H9 (cell line): Measurements from ENCODE around the gene COX8C. TPM values are rescaled to one million over a fixed set of nuclear protein-coding genes. Genes with fewer than 3 reads are reported as not detected.

Source experiments
- DNase-seq: peaks from one replicate; pipeline ENCODE4 v3.0.0-alpha.2; 2017
- H2AFZ ChIP-seq: one replicate; pipeline ENCODE4 v1.6.1; 2013; ENCODE audit warnings: mild to moderate bottlenecking, low read length, control low read depth, moderate library complexity
- H2AK5ac ChIP-seq: 2 replicates; pipeline ENCODE4 v1.6.1; 2013; ENCODE audit warnings: low read length, control low read depth, mixed read lengths; ENCODE audit not compliant: insufficient read length
- H2BK120ac ChIP-seq: one replicate; pipeline ENCODE4 v1.6.1; 2013; ENCODE audit warnings: low read depth, mild to moderate bottlenecking, low read length, control low read depth, inconsistent platforms; ENCODE audit not compliant: poor library complexity, severe bottlenecking
- H2BK12ac ChIP-seq: 2 replicates; pipeline ENCODE4 v1.6.1; 2013; ENCODE audit warnings: low read length, control low read depth, mixed read lengths, low read depth; ENCODE audit not compliant: insufficient read length
- H2BK15ac ChIP-seq: 2 replicates; pipeline ENCODE4 v1.6.1; 2013; ENCODE audit warnings: low read depth, low read length, control low read depth
- H2BK20ac ChIP-seq: one replicate; pipeline ENCODE4 v1.6.1; 2013; ENCODE audit warnings: low read depth, mild to moderate bottlenecking, low read length, control low read depth, inconsistent platforms; ENCODE audit not compliant: poor library complexity, severe bottlenecking
- H2BK5ac ChIP-seq: 2 replicates; pipeline ENCODE4 v1.6.1; 2013; ENCODE audit warnings: low read length, control low read depth, mixed read lengths; ENCODE audit not compliant: insufficient read length
- H3K14ac ChIP-seq: 2 replicates; pipeline ENCODE4 v1.6.1; 2013; ENCODE audit warnings: low read length, control low read depth; ENCODE audit not compliant: insufficient read depth
- H3K18ac ChIP-seq: 2 replicates; pipeline ENCODE4 v1.6.1; 2013; ENCODE audit warnings: low read depth, mild to moderate bottlenecking, mixed read lengths, low read length, control low read depth; ENCODE audit not compliant: insufficient read length
- H3K23ac ChIP-seq: 2 replicates; pipeline ENCODE4 v1.6.1; 2013; ENCODE audit warnings: low read length, control low read depth, mixed read lengths, low read depth; ENCODE audit not compliant: insufficient read length
- H3K23me2 ChIP-seq: 2 replicates; pipeline ENCODE4 v1.6.1; 2013; ENCODE audit warnings: low read depth, mild to moderate bottlenecking, mixed read lengths, low read length, control low read depth; ENCODE audit not compliant: insufficient read length, poor library complexity, severe bottlenecking
- H3K27ac ChIP-seq: 2 replicates; pipeline ENCODE4 v1.5.1; 2013; ENCODE audit warnings: low read length, control low read depth, mixed read lengths, low read depth; ENCODE audit not compliant: insufficient read length
- H3K27me3 ChIP-seq: 2 replicates; pipeline ENCODE4 v1.6.1; 2013; ENCODE audit warnings: low read length, control low read depth, inconsistent platforms; ENCODE audit not compliant: insufficient read depth
- H3K4ac ChIP-seq: 2 replicates; pipeline ENCODE4 v1.6.1; 2013; ENCODE audit warnings: low read depth, mild to moderate bottlenecking, control low read depth, inconsistent platforms, low read length, moderate library complexity
- H3K4me1 ChIP-seq: 2 replicates; pipeline ENCODE4 v1.6.1; 2013; ENCODE audit warnings: low read length, control low read depth, inconsistent platforms; ENCODE audit not compliant: insufficient read depth
- H3K4me2 ChIP-seq: 2 replicates; pipeline ENCODE4 v1.6.1; 2013; ENCODE audit warnings: low read length, control low read depth, mixed read lengths; ENCODE audit not compliant: insufficient read length, insufficient read depth
- H3K56ac ChIP-seq: 2 replicates; pipeline ENCODE4 v1.6.1; 2013; ENCODE audit warnings: low read depth, mild to moderate bottlenecking, mixed read lengths, low read length, control low read depth; ENCODE audit not compliant: insufficient read length
- H3K79me1 ChIP-seq: 2 replicates; pipeline ENCODE4 v1.6.1; 2013; ENCODE audit warnings: low read depth, mild to moderate bottlenecking, moderate library complexity, low read length, control low read depth, inconsistent platforms; ENCODE audit not compliant: insufficient read depth, poor library complexity, severe bottlenecking
- H3K79me2 ChIP-seq: 2 replicates; pipeline ENCODE4 v1.6.1; 2013; ENCODE audit warnings: low read length, control low read depth, inconsistent platforms; ENCODE audit not compliant: insufficient read depth
- H3K9ac ChIP-seq: 2 replicates; pipeline ENCODE4 v1.6.1; 2013; ENCODE audit warnings: low read length, control low read depth, mixed read lengths; ENCODE audit not compliant: insufficient read length; ENCODE audit errors: extremely low read depth
- H3K9me3 ChIP-seq: one replicate; pipeline ENCODE4 v1.6.1; 2013; ENCODE audit warnings: low read depth, low read length, inconsistent platforms; ENCODE audit not compliant: control insufficient read depth
- H3T11ph ChIP-seq: one replicate; pipeline ENCODE4 v1.6.1; 2013; ENCODE audit warnings: mild to moderate bottlenecking, low read length, control low read depth, inconsistent platforms
- H4K20me1 ChIP-seq: one replicate; pipeline ENCODE4 v1.6.1; 2013; ENCODE audit not compliant: control insufficient read depth, insufficient read length, insufficient read depth
- H4K5ac ChIP-seq: 2 replicates; pipeline ENCODE4 v1.6.1; 2013; ENCODE audit warnings: low read depth, mild to moderate bottlenecking, mixed read lengths, low read length, control low read depth; ENCODE audit not compliant: insufficient read length
- H4K8ac ChIP-seq: replicated peaks from 2 replicates; pipeline ENCODE4 v1.6.1; 2013; ENCODE audit warnings: low read length, control low read depth, mixed read lengths, low read depth; ENCODE audit not compliant: insufficient read length
- H4K91ac ChIP-seq: 2 replicates; pipeline ENCODE4 v1.6.1; 2013; ENCODE audit warnings: low read depth, mild to moderate bottlenecking, moderate library complexity, mixed read lengths, low read length, control low read depth; ENCODE audit not compliant: insufficient read length
- H3K27ac Mint-ChIP-seq, 3 experiments: 2 replicates in 2 of 3; 3 replicates in 1 of 3; pipeline ENCODE4 v1.8.0; 2020 to 2021; ENCODE audit warnings: mixed read lengths in 3 of 3, mild to moderate bottlenecking in 1 of 3, moderate library complexity in 1 of 3
- H3K27me3 Mint-ChIP-seq: 2 replicates; pipeline ENCODE4 v1.8.0; 2021; ENCODE audit warnings: low read depth, mild to moderate bottlenecking, moderate library complexity, mixed read lengths
- H3K36me3 Mint-ChIP-seq, 3 experiments: 2 replicates in 2 of 3; 3 replicates in 1 of 3; pipeline ENCODE4 v1.8.0; 2020 to 2021; ENCODE audit warnings: low read depth in 3 of 3, mixed read lengths in 3 of 3; ENCODE audit not compliant: insufficient read depth in 1 of 3
- H3K4me1 Mint-ChIP-seq, 2 experiments: 2 replicates each; pipeline ENCODE4 v1.8.0; 2020; ENCODE audit warnings: mixed read lengths in 2 of 2
- H3K4me3 Mint-ChIP-seq, 2 experiments: 2 replicates in 1 of 2; 3 replicates in 1 of 2; pipeline ENCODE4 v1.8.0; 2020 to 2021; ENCODE audit warnings: mild to moderate bottlenecking in 2 of 2, mixed read lengths in 2 of 2, moderate library complexity in 1 of 2
- H3K9me3 Mint-ChIP-seq, 2 experiments: 2 replicates in 1 of 2; 3 replicates in 1 of 2; pipeline ENCODE4 v1.8.0; 2020; ENCODE audit warnings: mild to moderate bottlenecking in 2 of 2, mixed read lengths in 2 of 2, moderate library complexity in 1 of 2
- WGBS: extraction: QIAGEN DNeasy Blood & Tissue Kit; methylation state at CpG from one replicate; pipeline ENCODE4 v1.1.7; 2013; ENCODE audit warnings: missing lambda C conversion rate, low lambda C conversion rate, mixed read lengths; ENCODE audit not compliant: insufficient read length; ENCODE audit errors: extremely low coverage; 5-methylcytosine and 5-hydroxymethylcytosine counted together
- total RNA-seq: library from RNA; stranded (reverse); gene quantifications from 2 replicates; pipeline ENCODE4 v1.2.1, GENCODE V29; 2021
- TF ChIP-seq, protein P1 (sequence below): fragments of 200-600 bp; sonication (generic); conservative IDR thresholded peaks from 3 replicates; pipeline ENCODE4 v1.8.0; 2021; ENCODE audit warnings: antibody characterized with exemption, mild to moderate bottlenecking

Gene COX8C
- total RNA-seq, 1 experiment from 2014 or later, result not detected

DNA sequence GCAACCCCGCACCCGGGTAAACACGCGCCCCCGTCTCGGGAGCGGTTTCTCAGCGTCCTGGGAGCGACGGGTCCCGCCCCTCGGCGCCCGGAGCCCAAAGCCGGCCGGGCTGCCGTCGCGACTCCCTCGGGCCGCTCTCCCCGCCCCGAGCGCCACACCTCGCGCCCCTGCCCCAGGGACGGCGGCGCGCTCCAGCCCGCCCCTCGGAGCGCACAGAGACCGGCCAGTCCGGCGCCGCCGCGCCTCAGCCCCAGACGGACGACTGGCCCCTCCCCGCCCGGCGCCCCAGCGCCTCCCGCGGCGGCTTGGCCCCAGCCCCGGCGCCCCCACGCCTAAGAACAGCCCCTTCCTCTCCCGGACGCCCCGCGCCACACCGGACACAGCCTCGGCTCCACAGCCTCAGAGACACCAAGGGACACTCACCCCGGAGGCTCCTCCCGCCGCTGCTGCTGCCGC, 14.6 kb upstream of the COX8C start:
- Mint-ChIP-seq H3K4me1 (peaks cover 45 to 47% of the 10 kb centered on the region in 2 experiments), H3K9me3 (peaks cover 11 to 12% of the 10 kb centered on the region in 2 experiments), H3K36me3 (peaks cover 13 to 23% (median 15%) of the 10 kb centered on the region in 3 experiments), H3K27me3 (no peaks in the 10 kb centered on the region), H3K4me3 (peak overlapping the region; percentile 90 to 97), H3K27ac (peak overlapping the region in 1 of 3 experiments; percentile 89; a peak in 1 of 7 replicates)
- Histone ChIP-seq H3K27ac (no peak overlapping the region), H3K14ac (peak overlapping the region; percentile 83), H4K91ac (no peak overlapping the region), H3K4me1 (0 out of 2 replicates have a peak, but pooled peaks cover 2% of the 10 kb centered on the region), H3K79me1 (peaks cover 9% of the 10 kb centered on the region), H4K5ac (no peak overlapping the region), H4K8ac (no peak overlapping the region), H3K9ac (peak overlapping the region; percentile 40), H3K9me3 (peaks cover 8% of the 10 kb centered on the region), H2AFZ (no peak overlapping the region), H3K79me2 (peaks cover 22% of the 10 kb centered on the region), H2BK120ac (no peak overlapping the region), H3K4me2 (peak overlapping the region; percentile 98), H4K20me1 (no peaks in the 10 kb centered on the region), H2BK5ac (no peak overlapping the region), H2BK15ac (no peak overlapping the region), H3K56ac (no peak overlapping the region), H3K23me2 (peaks cover 7% of the 10 kb centered on the region), H3T11ph (no peak overlapping the region), H2BK20ac (no peak overlapping the region), H2AK5ac (no peak overlapping the region), H3K23ac (no peak overlapping the region), H3K27me3 (no peaks in the 10 kb centered on the region), H3K4ac (no peak overlapping the region), H2BK12ac (no peak overlapping the region), H3K18ac (no peak overlapping the region)
- no peak for DNase-seq
- TF ChIP-seq, protein P1, sequence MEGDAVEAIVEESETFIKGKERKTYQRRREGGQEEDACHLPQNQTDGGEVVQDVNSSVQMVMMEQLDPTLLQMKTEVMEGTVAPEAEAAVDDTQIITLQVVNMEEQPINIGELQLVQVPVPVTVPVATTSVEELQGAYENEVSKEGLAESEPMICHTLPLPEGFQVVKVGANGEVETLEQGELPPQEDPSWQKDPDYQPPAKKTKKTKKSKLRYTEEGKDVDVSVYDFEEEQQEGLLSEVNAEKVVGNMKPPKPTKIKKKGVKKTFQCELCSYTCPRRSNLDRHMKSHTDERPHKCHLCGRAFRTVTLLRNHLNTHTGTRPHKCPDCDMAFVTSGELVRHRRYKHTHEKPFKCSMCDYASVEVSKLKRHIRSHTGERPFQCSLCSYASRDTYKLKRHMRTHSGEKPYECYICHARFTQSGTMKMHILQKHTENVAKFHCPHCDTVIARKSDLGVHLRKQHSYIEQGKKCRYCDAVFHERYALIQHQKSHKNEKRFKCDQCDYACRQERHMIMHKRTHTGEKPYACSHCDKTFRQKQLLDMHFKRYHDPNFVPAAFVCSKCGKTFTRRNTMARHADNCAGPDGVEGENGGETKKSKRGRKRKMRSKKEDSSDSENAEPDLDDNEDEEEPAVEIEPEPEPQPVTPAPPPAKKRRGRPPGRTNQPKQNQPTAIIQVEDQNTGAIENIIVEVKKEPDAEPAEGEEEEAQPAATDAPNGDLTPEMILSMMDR, result no peak
- no CpG with 5 or more reads among the region's 61 CpGs for WGBS
